ENCODE results near the gene EPB41L2.

DNA sequence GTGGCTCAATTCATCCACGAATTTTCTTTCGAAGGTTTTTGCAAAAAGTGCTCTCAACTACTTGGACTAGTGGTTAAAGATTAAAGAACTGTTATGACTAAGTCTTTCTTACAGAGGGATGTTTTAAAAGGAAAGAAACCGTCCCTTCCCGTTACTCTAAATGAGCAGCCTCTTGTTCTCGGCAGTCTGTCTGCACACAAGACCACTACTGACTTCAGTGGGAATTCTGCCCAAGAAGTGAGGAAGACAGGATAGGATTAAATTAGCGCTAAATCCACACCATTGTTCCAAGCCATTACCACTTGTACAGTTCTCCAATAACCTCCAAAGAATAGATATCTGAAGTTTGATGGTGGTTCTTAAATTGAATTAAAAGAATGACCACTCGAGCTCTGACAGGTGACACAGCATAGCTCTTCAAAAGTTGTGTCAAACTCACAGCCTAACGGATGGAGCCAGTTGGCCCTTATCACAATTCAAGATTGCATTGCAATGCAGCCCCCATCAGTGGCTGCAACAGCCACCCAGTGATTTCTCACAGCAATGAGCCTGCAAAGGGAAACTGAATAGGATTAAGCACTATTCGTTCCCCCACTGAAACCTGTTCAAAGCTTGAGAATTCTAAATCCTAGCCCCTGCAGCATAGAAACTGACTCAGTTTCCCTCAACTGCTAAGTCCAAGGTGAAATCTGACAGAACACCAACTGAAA, 1.8 kb downstream of the EPB41L2 start:
- TF ChIP-seq, protein P1, sequence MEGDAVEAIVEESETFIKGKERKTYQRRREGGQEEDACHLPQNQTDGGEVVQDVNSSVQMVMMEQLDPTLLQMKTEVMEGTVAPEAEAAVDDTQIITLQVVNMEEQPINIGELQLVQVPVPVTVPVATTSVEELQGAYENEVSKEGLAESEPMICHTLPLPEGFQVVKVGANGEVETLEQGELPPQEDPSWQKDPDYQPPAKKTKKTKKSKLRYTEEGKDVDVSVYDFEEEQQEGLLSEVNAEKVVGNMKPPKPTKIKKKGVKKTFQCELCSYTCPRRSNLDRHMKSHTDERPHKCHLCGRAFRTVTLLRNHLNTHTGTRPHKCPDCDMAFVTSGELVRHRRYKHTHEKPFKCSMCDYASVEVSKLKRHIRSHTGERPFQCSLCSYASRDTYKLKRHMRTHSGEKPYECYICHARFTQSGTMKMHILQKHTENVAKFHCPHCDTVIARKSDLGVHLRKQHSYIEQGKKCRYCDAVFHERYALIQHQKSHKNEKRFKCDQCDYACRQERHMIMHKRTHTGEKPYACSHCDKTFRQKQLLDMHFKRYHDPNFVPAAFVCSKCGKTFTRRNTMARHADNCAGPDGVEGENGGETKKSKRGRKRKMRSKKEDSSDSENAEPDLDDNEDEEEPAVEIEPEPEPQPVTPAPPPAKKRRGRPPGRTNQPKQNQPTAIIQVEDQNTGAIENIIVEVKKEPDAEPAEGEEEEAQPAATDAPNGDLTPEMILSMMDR (IDR thresholded peaks at IDR 0.05) = no peak
- TF ChIP-seq POLR2A (IDR thresholded peaks at IDR 0.05) = no peak

All from body of pancreas (tissue), 4 donors.